ENCODE results near the gene EEF1AKMT3. TPM values are rescaled to one million over a fixed set of nuclear protein-coding genes. Genes with fewer than 3 reads are reported as not detected.

EEF1AKMT3 gene
- total RNA-seq, 3 donors from 2014 or later (not counting 1 experiment from before 2014, with no cell fraction given) = 1.3 to 2.6 (median 2.2) TPM

- Histone ChIP-seq H3K4me3 (ENCODE audit: low read length) (no peak overlapping the region), H3K4me1 (ENCODE audit: control insufficient read depth, insufficient read depth, low read length) (peaks cover 34% of the 10 kb centered on the region), H3K27ac (ENCODE audit: low read length) (no peak overlapping the region), H3K36me3 (ENCODE audit: control insufficient read depth, insufficient read depth, low read length) (no peaks in the 10 kb centered on the region), H3K27me3 (ENCODE audit: control insufficient read depth, insufficient read depth, low read length) (no peaks in the 10 kb centered on the region), H3K9me3 (ENCODE audit: control insufficient read depth, insufficient read depth, low read length) (no peaks in the 10 kb centered on the region)
- Mint-ChIP-seq H3K4me3 (no peak overlapping the region), H3K4me1 (peaks cover 14% of the 10 kb centered on the region in 2 donors), H3K36me3 (no peaks in the 10 kb centered on the region), H3K27ac (no peak overlapping the region), H3K9me3 (no peaks in the 10 kb centered on the region), H3K27me3 (ENCODE audit: low read depth in 2 of 2) (no peaks in the 10 kb centered on the region)
- intact Hi-C loops (cut with micrococcal nuclease) = no loop called here
- TF ChIP-seq CTCF (IDR thresholded peaks at IDR 0.05) = no peak
- DNase-seq (no peak), ATAC-seq (no peak)
- 88% methylated on average over 2 of the region's 2 CpGs for WGBS (ENCODE audit: insufficient coverage)
Observed at GRCh38 chr12:57776247-57776587, 3.8 kb downstream of the EEF1AKMT3 start.

DNA sequence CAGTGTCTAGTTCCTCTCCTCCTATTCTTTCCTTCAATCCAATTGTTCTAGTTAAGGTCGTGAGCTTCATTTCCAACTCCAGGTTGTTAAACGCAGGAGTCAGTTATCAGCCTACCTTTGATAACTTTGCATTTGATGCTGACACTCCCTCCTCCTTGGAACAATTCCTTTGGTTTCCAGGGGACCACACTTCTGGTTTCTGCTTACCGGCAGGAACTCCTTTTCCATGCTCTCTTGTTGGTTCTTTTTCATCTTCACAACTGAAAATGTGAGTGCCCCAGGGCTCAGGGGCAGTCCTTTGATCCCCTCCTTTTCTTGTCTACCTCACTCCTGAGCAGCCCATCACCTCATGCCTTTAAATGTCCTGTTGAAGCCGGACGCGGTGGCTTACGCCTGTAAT, 5.0 kb downstream of the EEF1AKMT3 start:
- no peak for DNase-seq
- ATAC-seq = no peak
- Mint-ChIP-seq H3K36me3 (no peaks in the 10 kb centered on the region), H3K27me3 (ENCODE audit: low read depth in 2 of 2) (no peaks in the 10 kb centered on the region), H3K4me1 (peaks cover 16 to 17% of the 10 kb centered on the region in 2 donors), H3K4me3 (no peak overlapping the region), H3K27ac (no peak overlapping the region), H3K9me3 (no peaks in the 10 kb centered on the region)
- Histone ChIP-seq H3K36me3 (ENCODE audit: control insufficient read depth, insufficient read depth, low read length) (no peaks in the 10 kb centered on the region), H3K27ac (ENCODE audit: low read length) (no peak overlapping the region), H3K4me1 (ENCODE audit: control insufficient read depth, insufficient read depth, low read length) (peaks cover 33% of the 10 kb centered on the region), H3K27me3 (ENCODE audit: control insufficient read depth, insufficient read depth, low read length) (no peaks in the 10 kb centered on the region), H3K9me3 (ENCODE audit: control insufficient read depth, insufficient read depth, low read length) (no peaks in the 10 kb centered on the region), H3K4me3 (ENCODE audit: low read length) (no peak overlapping the region)
- TF ChIP-seq CTCF (IDR thresholded peaks at IDR 0.05) = no peak
- intact Hi-C loops (cut with micrococcal nuclease) = no loop called here
- 95% methylated on average over 3 of the region's 7 CpGs for WGBS (ENCODE audit: insufficient coverage)

DNA sequence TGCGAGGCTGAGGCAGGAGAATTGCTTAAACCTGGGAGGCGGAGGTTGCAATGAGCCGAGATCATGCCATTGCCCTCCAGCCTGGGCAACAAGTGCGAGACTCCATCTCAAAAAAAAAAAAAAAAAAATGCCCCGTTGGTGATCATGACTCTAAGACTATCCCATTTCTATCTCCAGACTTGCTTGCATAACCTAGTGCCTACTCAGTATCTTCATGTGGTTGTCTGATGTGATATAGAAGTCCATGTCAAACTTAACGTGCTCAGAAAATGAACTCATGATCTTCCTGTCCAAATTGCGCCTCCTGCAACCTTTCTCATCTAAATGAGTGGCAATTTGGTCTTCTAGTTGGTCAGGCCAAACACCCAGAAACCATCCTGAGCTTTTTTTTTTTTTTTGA, 5.5 kb downstream of the EEF1AKMT3 start:
- no peak for TF ChIP-seq CTCF (IDR thresholded peaks at IDR 0.05)
- Histone ChIP-seq H3K9me3 (ENCODE audit: control insufficient read depth, insufficient read depth, low read length) (no peaks in the 10 kb centered on the region), H3K4me1 (ENCODE audit: control insufficient read depth, insufficient read depth, low read length) (peaks cover 34% of the 10 kb centered on the region), H3K27me3 (ENCODE audit: control insufficient read depth, insufficient read depth, low read length) (no peaks in the 10 kb centered on the region), H3K4me3 (ENCODE audit: low read length) (no peak overlapping the region), H3K27ac (ENCODE audit: low read length) (no peak overlapping the region), H3K36me3 (ENCODE audit: control insufficient read depth, insufficient read depth, low read length) (no peaks in the 10 kb centered on the region)
- Mint-ChIP-seq H3K27me3 (ENCODE audit: low read depth in 2 of 2) (no peaks in the 10 kb centered on the region), H3K27ac (no peak overlapping the region), H3K4me1 (peaks cover 19% of the 10 kb centered on the region in 2 donors), H3K9me3 (no peaks in the 10 kb centered on the region), H3K4me3 (no peak overlapping the region), H3K36me3 (no peaks in the 10 kb centered on the region)
- intact Hi-C loops (cut with micrococcal nuclease) = no loop called here
- ATAC-seq (no peak), DNase-seq (no peak)
- 95% methylated on average over 6 of the region's 7 CpGs for WGBS (ENCODE audit: insufficient coverage)

GRCh38 chr12:57779736-57780135, 7.3 kb downstream of the EEF1AKMT3 start:
- Histone ChIP-seq H3K36me3 (ENCODE audit: control insufficient read depth, insufficient read depth, low read length) (no peaks in the 10 kb centered on the region), H3K4me3 (ENCODE audit: low read length) (no peak overlapping the region), H3K4me1 (ENCODE audit: control insufficient read depth, insufficient read depth, low read length) (peaks cover 36% of the 10 kb centered on the region), H3K27me3 (ENCODE audit: control insufficient read depth, insufficient read depth, low read length) (no peaks in the 10 kb centered on the region), H3K9me3 (ENCODE audit: control insufficient read depth, insufficient read depth, low read length) (no peaks in the 10 kb centered on the region), H3K27ac (ENCODE audit: low read length) (no peak overlapping the region)
- no peak for TF ChIP-seq CTCF (IDR thresholded peaks at IDR 0.05)
- intact Hi-C loops (cut with micrococcal nuclease) = loop anchor here (5.0 kb wide), 1 partner anchor 68 kb away; the partner anchor contains the start of gene CTDSP2
- no peak overlapping the region for H3K27ac Mint-ChIP-seq
- H3K4me1 Mint-ChIP-seq = peaks cover 26 to 27% of the 10 kb centered on the region in 2 donors
- no peak for ATAC-seq
- H3K9me3 Mint-ChIP-seq = no peaks in the 10 kb centered on the region
- WGBS (ENCODE audit: insufficient coverage) = 89% methylated on average over 1 of the region's 1 CpG
- no peaks in the 10 kb centered on the region for H3K36me3 Mint-ChIP-seq
- DNase-seq = no peak
- H3K27me3 Mint-ChIP-seq (ENCODE audit: low read depth in 2 of 2) = no peaks in the 10 kb centered on the region
- no peak overlapping the region for H3K4me3 Mint-ChIP-seq

Data from natural killer cell (primary cell).